ENCODE measurements around the gene GMFB.
A peak's percentile ranks its signal among the peaks of the same experiment; 100 is the strongest.
"Not testable (repeated sequence)": the region's sequence is repeated elsewhere in the genome, so short reads cannot be mapped to it uniquely, and the experiment has no call there.

GMFB gene

GRCh38 chr14:54457609-54457996, 31.2 kb downstream of the GMFB start:
- no peak for FAIRE-seq

DNA sequence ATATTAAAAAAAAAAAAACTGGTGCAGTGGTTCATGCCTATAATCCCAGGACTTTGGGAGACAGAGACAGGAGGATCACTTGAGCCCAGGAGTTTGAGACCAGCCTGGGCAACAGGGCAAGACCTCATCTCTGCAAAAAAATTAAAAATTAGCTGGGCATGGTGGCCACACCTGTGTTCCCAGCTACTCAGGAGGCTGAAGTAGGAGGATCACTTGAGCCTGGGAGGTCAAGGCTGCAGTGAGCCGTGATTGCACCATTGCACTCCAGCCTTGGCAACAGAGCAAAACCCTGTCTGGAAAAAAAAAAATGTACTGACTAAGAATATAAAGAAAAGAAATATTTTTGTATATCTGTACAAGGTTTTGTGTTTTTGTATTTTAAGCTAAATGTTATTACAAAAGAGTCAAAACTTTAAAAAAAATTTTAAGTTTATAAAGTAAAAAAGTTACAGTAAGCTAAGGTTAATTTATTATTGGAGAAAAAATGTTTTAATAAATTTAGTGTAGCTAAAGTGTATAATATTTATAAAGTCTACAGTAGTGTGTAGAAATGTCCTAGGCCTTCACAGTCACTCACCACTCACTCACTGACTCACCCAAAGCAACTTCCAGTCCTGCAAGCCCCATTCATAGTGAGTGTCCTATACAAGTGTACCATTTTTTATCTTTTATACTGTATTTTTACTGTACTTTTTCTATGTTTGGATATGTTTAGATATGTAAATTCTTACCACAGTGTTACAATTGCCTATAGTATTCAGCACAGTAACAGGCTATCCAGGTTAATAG, 31.8 kb downstream of the GMFB start:
- peak; percentile 74 for FAIRE-seq

GRCh38 chr14:54455363-54455762, 33.4 kb downstream of the GMFB start:
- no peak for FAIRE-seq

DNA sequence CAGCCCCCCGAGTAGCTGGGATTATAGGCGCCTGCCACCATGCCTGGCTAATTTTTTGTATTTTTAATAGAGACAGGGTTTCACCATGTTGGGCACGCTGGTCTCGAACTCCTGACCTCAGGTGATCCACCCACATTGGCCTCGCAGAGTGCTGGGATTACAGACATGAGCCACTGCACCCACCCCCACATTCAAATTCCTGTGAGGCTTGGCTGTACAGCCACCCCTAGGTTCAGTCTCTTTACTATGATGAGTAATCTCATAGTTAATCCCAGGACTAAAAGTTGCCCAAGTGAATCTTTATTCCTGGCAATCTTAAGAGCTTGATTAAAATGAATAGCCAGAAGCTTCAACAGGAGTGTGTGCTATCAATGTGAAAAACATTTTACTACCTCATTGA, 34.8 kb downstream of the GMFB start:
- not testable (repeated sequence) for FAIRE-seq

- FAIRE-seq = no peak
These were observed 35.5 kb downstream of the GMFB start for GRCh38 chr14:54453252-54453651.

GRCh38 chr14:54451961-54452360, 36.8 kb downstream of the GMFB start:
- no peak for FAIRE-seq

- no peak for FAIRE-seq
These were observed 37.6 kb downstream of the GMFB start for GRCh38 chr14:54451121-54451601.

- no peak for FAIRE-seq
These were observed 38.2 kb downstream of the GMFB start for GRCh38 chr14:54450535-54450934.

DNA sequence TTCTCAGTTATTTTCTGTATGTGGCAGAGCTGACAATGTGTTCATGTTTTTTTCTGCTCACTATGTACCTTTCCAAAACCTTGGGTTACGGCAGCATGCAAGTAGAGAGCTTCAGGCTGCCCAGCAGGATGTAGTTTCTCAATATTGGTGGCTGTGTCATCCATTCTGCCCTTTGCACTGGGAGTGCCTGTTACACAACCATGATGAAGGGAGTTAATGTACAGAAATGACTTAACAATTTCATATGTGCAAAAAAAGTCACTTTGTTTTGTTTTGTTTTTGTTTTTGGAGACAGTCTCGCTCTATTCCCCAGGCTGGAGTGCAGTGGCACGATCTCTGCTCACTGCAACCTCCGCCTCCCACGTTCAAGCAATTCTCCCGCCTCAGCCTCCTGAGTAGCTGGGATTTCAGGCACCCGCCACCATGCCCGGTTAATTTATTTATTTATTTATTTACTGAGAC, 41.5 kb downstream of the GMFB start:
- FAIRE-seq = no peak

GRCh38 chr14:54446161-54446693, 42.6 kb downstream of the GMFB start:
- FAIRE-seq = no peak

- FAIRE-seq = no peak
These were observed 44.1 kb downstream of the GMFB start for GRCh38 chr14:54444681-54445080.

GRCh38 chr14:54443981-54444380, 44.8 kb downstream of the GMFB start:
- FAIRE-seq = no peak

GRCh38 chr14:54442961-54443360, 45.8 kb downstream of the GMFB start:
- not testable (repeated sequence) for FAIRE-seq

- FAIRE-seq = no peak
These were observed 47.6 kb downstream of the GMFB start, which contains the start of gene CNIH1 for GRCh38 chr14:54440873-54441868. Gene CNIH1 (minus strand): TSS chr14:54441374. CDS start chr14:54441327, 47 bp downstream.

- FAIRE-seq = no peak
These were observed 48.3 kb downstream of the GMFB start for GRCh38 chr14:54440476-54440872.

DNA sequence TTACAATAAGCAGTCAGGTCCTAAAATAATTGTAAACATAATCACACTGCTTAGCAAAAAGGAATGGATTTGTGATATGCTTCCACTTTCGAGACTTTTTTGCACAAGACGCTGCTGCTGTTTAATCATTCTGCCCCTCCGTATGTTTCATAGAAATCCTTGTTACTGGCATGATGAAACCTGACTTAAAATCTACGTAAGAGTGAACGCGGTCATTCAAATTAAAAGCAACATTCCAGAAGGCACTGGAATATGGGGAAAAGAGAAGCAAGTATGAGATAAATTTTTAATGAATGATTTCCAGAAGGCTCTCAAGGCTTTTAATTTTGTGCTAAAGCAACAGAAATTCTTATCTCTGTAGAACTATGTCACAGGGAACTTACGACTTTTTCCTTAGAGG, 48.7 kb downstream of the GMFB start:
- FAIRE-seq = no peak

DNA sequence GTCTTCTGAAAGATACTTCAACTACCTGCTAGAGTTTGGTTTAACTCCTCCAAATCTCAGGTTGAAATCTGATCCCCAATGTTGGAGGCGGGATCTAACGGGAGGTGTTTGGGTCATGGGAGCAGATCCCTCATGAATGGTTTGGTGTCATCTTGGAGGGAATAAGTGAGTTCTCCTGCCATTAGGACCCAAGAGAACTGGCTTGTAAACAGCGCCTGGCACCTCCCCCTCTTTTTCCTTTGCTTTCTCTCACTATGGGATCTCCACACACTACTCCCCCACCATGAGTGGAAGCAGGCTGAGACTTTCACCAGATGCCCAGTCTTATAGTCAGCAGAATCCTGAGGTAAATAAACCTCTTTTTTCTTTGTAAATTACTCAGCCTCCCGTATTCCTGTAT, 50.1 kb downstream of the GMFB start:
- FAIRE-seq = no peak

- not testable (repeated sequence) for FAIRE-seq
These were observed 50.8 kb downstream of the GMFB start for GRCh38 chr14:54437954-54438353.

GRCh38 chr14:54435500-54435981, 53.2 kb downstream of the GMFB start:
- FAIRE-seq = no peak

GRCh38 chr14:54428527-54428926, 60.3 kb downstream of the GMFB start:
- FAIRE-seq = no peak

- no peak for FAIRE-seq
These were observed 60.9 kb downstream of the GMFB start for GRCh38 chr14:54427871-54428270.

DNA sequence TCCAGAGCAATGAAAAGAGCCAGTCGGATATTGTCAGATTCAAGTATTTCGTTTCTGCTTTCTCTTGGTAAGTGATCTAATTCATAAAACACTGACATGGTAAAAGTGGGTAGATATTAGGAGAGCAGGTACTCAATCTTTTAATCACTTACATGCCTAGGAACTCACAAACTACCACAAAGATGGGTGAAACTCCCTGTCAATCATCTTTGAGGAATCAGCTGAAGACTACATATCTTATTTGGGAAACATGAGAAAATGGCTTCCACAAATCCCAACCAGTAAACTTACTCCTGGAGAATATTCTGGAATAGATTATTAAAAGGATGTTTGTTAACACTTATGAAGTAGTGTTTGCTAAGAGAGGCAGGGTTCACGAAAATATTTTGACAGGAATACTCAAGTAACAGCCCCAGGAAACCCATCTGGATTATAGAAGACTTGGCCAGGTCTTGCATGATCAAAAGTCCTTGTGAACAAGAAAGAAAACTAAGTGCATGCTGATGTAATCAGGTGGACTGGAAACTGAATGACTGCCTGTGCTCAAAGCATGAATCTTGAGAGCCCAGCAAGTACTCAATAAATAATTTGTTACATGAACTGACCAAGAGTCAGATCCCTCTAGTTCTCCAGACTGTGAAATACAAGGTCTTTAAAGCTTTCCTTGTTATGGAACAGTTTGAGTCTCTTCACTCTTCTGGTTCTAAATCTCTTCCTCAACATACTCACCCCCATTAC, 63.1 kb downstream of the GMFB start:
- FAIRE-seq = no peak
